H1 (cell line): Measurements from ENCODE around the gene B4GALNT1. TPM values are rescaled to one million over a fixed set of nuclear protein-coding genes. Genes with fewer than 3 reads are reported as not detected.

Experiments used
- CTCF ChIA-PET: fragments of 300-600 bp; sonication (Branson Sonifier 250); formaldehyde crosslinking; loops from one replicate; lab custom pipeline; 2021; ENCODE audit not compliant: partially characterized antibody; lab: Charles Lee
- POLR2A ChIA-PET: fragments of 300-600 bp; sonication (Branson Sonifier 250); formaldehyde crosslinking; loops from one replicate; lab custom pipeline; 2021; ENCODE audit warnings: inconsistent platforms; ENCODE audit not compliant: partially characterized antibody; lab: Charles Lee
- DNase-seq, 2 experiments: peaks; one replicate each; pipeline versions ENCODE4 v3.0.0 to v3.0.0-alpha.2; 2010 to 2022; ENCODE audit warnings: low spot score in 2 of 2, low read depth in 1 of 2, mixed read lengths in 1 of 2
- FAIRE-seq: peaks from 2 replicates; lab custom pipeline; 2011; peaks lifted over from hg19 to GRCh38; lab: Jason Lieb, UNC
- H2AFZ ChIP-seq: 2 replicates; pipeline ENCODE4 v1.8.1; 2012; ENCODE audit warnings: low read length, inconsistent platforms
- H2AK5ac ChIP-seq: 2 replicates; pipeline ENCODE4 v1.6.1; 2013; ENCODE audit warnings: low read depth, low read length
- H2BK120ac ChIP-seq: replicated peaks from 2 replicates; pipeline ENCODE3; 2013; ENCODE audit warnings: low read depth, low read length, inconsistent platforms
- H2BK12ac ChIP-seq: 2 replicates; pipeline ENCODE4 v1.6.1; 2013; ENCODE audit warnings: low read depth, low read length
- H2BK15ac ChIP-seq: 2 replicates; pipeline ENCODE4 v1.6.1; 2013; ENCODE audit warnings: low read length
- H2BK20ac ChIP-seq: 2 replicates; pipeline ENCODE4 v1.6.1; 2013; ENCODE audit warnings: low read length
- H2BK5ac ChIP-seq: 2 replicates; pipeline ENCODE4 v1.6.1; 2013; ENCODE audit warnings: low read depth, low read length
- H3K14ac ChIP-seq: 2 replicates; pipeline ENCODE4 v1.6.1; 2013; ENCODE audit warnings: inconsistent platforms; ENCODE audit not compliant: insufficient read length
- H3K18ac ChIP-seq: 2 replicates; pipeline ENCODE4 v1.6.1; 2013; ENCODE audit warnings: low read length; ENCODE audit errors: extremely low read depth
- H3K23ac ChIP-seq: 2 replicates; pipeline ENCODE4 v1.6.1; 2013; ENCODE audit warnings: inconsistent platforms; ENCODE audit not compliant: insufficient read length
- H3K23me2 ChIP-seq: 2 replicates; pipeline ENCODE4 v1.6.1; 2013; ENCODE audit warnings: low read depth, low read length
- H3K27ac ChIP-seq: 2 replicates; pipeline ENCODE4 v1.6.1; 2011; ENCODE audit warnings: low read depth, low read length, inconsistent platforms
- H3K27me3 ChIP-seq, 4 experiments: replicated peaks in 1 of 4; 1 replicate in 1 of 4; 2 replicates in 3 of 4; pipeline versions ENCODE4 v1.6.1 to v1.8.1; 2011 to 2013; ENCODE audit warnings: low read length in 3 of 4, mild to moderate bottlenecking in 3 of 4, inconsistent platforms in 2 of 4, mixed read lengths in 2 of 4, moderate library complexity in 1 of 4; ENCODE audit not compliant: control insufficient read depth in 3 of 4, insufficient read depth in 3 of 4; ENCODE audit errors: extremely low read depth in 1 of 4
- H3K36me3 ChIP-seq, 4 experiments: 2 replicates each; pipeline versions ENCODE4 v1.6.1 to v1.8.1; 2011 to 2013; ENCODE audit warnings: mild to moderate bottlenecking in 4 of 4, low read length in 3 of 4, moderate library complexity in 2 of 4, control low read depth in 1 of 4, inconsistent platforms in 1 of 4; ENCODE audit not compliant: insufficient read depth in 4 of 4, control insufficient read depth in 2 of 4
- H3K4ac ChIP-seq: replicated peaks from 2 replicates; pipeline ENCODE3; 2013; ENCODE audit warnings: low read length, low read depth, mixed read lengths, inconsistent platforms; ENCODE audit not compliant: insufficient read length
- H3K4me1 ChIP-seq, 4 experiments: replicated peaks in 1 of 4; 1 replicate in 1 of 4; 2 replicates in 3 of 4; pipeline versions ENCODE4 v1.6.1 to v1.8.1; 2011 to 2013; ENCODE audit warnings: low read length in 3 of 4, inconsistent platforms in 2 of 4, mixed read lengths in 1 of 4; ENCODE audit not compliant: insufficient read depth in 4 of 4, control insufficient read depth in 3 of 4
- H3K4me2 ChIP-seq, 2 experiments: 2 replicates each; pipeline versions ENCODE4 v1.6.1 to v1.8.1; 2011 to 2013; ENCODE audit warnings: low read depth in 2 of 2, low read length in 2 of 2, control low read depth in 1 of 2, inconsistent platforms in 1 of 2, mild to moderate bottlenecking in 1 of 2; ENCODE audit not compliant: insufficient read depth in 1 of 2
- H3K4me3 ChIP-seq, 4 experiments: fragments of 200-600, 300-600 bp in 1 of 4; sonication (generic), shearing (Covaris generic), sonication (Bioruptor Twin) in 1 of 4; 2 replicates each; pipeline versions ENCODE4 v1.5.1 to v1.8.1; 2011 to 2016; ENCODE audit warnings: low read length in 4 of 4, low read depth in 3 of 4, control low read depth in 2 of 4, inconsistent platforms in 2 of 4, mild to moderate bottlenecking in 2 of 4, mixed read lengths in 1 of 4, moderate library complexity in 1 of 4; ENCODE audit not compliant: insufficient read depth in 2 of 4; ENCODE audit errors: extremely low read depth in 1 of 4
- H3K56ac ChIP-seq: replicated peaks from 2 replicates; pipeline ENCODE3; 2013; ENCODE audit warnings: low read depth, mild to moderate bottlenecking, mixed read lengths, low read length, inconsistent platforms; ENCODE audit not compliant: insufficient read length
- H3K79me1 ChIP-seq: 2 replicates; pipeline ENCODE4 v1.6.1; 2013; ENCODE audit warnings: low read depth, low read length, control low read depth
- H3K79me2 ChIP-seq, 2 experiments: 2 replicates each; pipeline versions ENCODE4 v1.6.1 to v1.8.1; 2012 to 2013; ENCODE audit warnings: low read length in 2 of 2, mild to moderate bottlenecking in 2 of 2, inconsistent platforms in 1 of 2; ENCODE audit not compliant: insufficient read depth in 2 of 2, control insufficient read depth in 1 of 2
- H3K9ac ChIP-seq, 4 experiments: replicated peaks in 1 of 4; 1 replicate in 1 of 4; 2 replicates in 3 of 4; pipeline versions ENCODE4 v1.6.1 to v1.8.1; 2011 to 2013; ENCODE audit warnings: low read depth in 3 of 4, low read length in 3 of 4, control low read depth in 2 of 4, mild to moderate bottlenecking in 2 of 4, moderate library complexity in 2 of 4, inconsistent platforms in 1 of 4; ENCODE audit errors: extremely low read depth in 1 of 4
- H3K9me3 ChIP-seq, 2 experiments: 2 replicates each; pipeline versions ENCODE4 v1.6.1 to v1.8.1; 2012 to 2013; ENCODE audit warnings: mild to moderate bottlenecking in 2 of 2, moderate library complexity in 2 of 2, control low read depth in 1 of 2, inconsistent platforms in 1 of 2, low read depth in 1 of 2, low read length in 1 of 2, mixed read lengths in 1 of 2; ENCODE audit not compliant: insufficient read depth in 2 of 2
- H4K20me1 ChIP-seq, 2 experiments: replicated peaks in 1 of 2; 2 replicates each; pipeline versions ENCODE3 to v1.8.1; 2011 to 2013; ENCODE audit warnings: inconsistent platforms in 2 of 2, low read length in 2 of 2, mild to moderate bottlenecking in 1 of 2; ENCODE audit not compliant: insufficient read depth in 2 of 2, control insufficient read depth in 1 of 2
- H4K5ac ChIP-seq: 2 replicates; pipeline ENCODE4 v1.6.1; 2013; ENCODE audit warnings: low read length, low read depth, mixed read lengths, inconsistent platforms; ENCODE audit not compliant: insufficient read length
- H4K8ac ChIP-seq: 2 replicates; pipeline ENCODE4 v1.8.0; 2013; ENCODE audit warnings: mild to moderate bottlenecking, moderate library complexity, low read length, inconsistent platforms; ENCODE audit not compliant: insufficient read depth; ENCODE audit errors: extremely low read depth
- H4K91ac ChIP-seq: replicated peaks from 2 replicates; pipeline ENCODE3; 2013; ENCODE audit warnings: low read length, mixed read lengths, inconsistent platforms; ENCODE audit not compliant: insufficient read length
- ATF3 ChIP-seq: IDR thresholded peaks from 2 replicates; pipeline ENCODE4 v1.6.1; 2011; ENCODE audit warnings: low read depth, mild to moderate bottlenecking, low read length; ENCODE audit not compliant: insufficient read depth
- polyA plus RNA-seq, 7 experiments: library from polyadenylated mRNA; depleted of rRNA in 3 of 7; stranded (reverse) in 5 of 7; unstranded in 2 of 7; fragments of >200 nt in 5 of 7; fragments of 200-250 nt in 2 of 7; gene quantifications; 1 replicate in 5 of 7; 2 replicates in 1 of 7; 4 replicates in 1 of 7; pipeline versions ENCODE4 v1.2.1 to v1.2.3, GENCODE V29; 2011 to 2013; ENCODE audit warnings: missing spikeins in 2 of 7, mixed read lengths in 2 of 7
- total RNA-seq: library from RNA; stranded (reverse); fragmentation: NEBNext Ultra II Directional; extraction: Animal tissue kit (Norgen Biotek cat#: 25700); gene quantifications from 2 replicates; pipeline ENCODE4 v1.2.1, GENCODE V29; 2021

Gene B4GALNT1
- total and polyA plus RNA-seq, 2 of the 8 experiments (the other 6 are each of a cell fraction or from before 2014, with no cell fraction given), result 1.5 to 2.3 TPM

- Histone ChIP-seq H2BK15ac (no peak overlapping the region), H2BK12ac (no peak overlapping the region), H4K20me1 (no peaks in the 10 kb centered on the region), H2AFZ (no peak overlapping the region), H2AK5ac (no peak overlapping the region), H3K4ac (no peak overlapping the region), H3K36me3 (no peaks in the 10 kb centered on the region), H3K18ac (no peak overlapping the region), H3K27me3 (no peaks in the 10 kb centered on the region), H3K27ac (no peak overlapping the region), H3K4me2 (no peak overlapping the region), H3K56ac (no peak overlapping the region), H2BK5ac (no peak overlapping the region), H3K79me2 (no peaks in the 10 kb centered on the region), H3K4me3 (no peak overlapping the region), H4K91ac (no peak overlapping the region), H3K14ac (no peak overlapping the region), H3K9ac (no peak overlapping the region), H3K4me1 (no peaks in the 10 kb centered on the region), H2BK20ac (no peak overlapping the region), H3K79me1 (no peaks in the 10 kb centered on the region), H3K23ac (no peak overlapping the region), H2BK120ac (no peak overlapping the region), H3K9me3 (peaks cover 3 to 5% of the 10 kb centered on the region in 2 experiments; a peak in 2 of 4 replicates), H4K8ac (no peak overlapping the region), H4K5ac (no peak overlapping the region), H3K23me2 (no peaks in the 10 kb centered on the region)
- no peak for FAIRE-seq
- ChIA-PET CTCF (interaction anchor here (1.5 kb wide), 1 partner anchor 14 kb away, joined by 3 read pairs; the partner anchor contains the start of gene OS9), POLR2A (no interaction called here)
- DNase-seq, result no peak
- no peak for TF ChIP-seq ATF3
These were observed 46.7 kb upstream of the B4GALNT1 start for GRCh38 chr12:57679697-57680096.
